H9 (cell line): ENCODE data around the gene CAB39. TPM values are rescaled to one million over a fixed set of nuclear protein-coding genes. Genes with fewer than 3 reads are reported as not detected.
A peak's percentile ranks its signal among the peaks of the same experiment; 100 is the strongest.

ENCODE experiments used
- DNase-seq: peaks from one replicate; pipeline ENCODE4 v3.0.0-alpha.2; 2017
- H2AFZ ChIP-seq: one replicate; pipeline ENCODE4 v1.6.1; 2013; ENCODE audit warnings: mild to moderate bottlenecking, low read length, control low read depth, moderate library complexity
- H2AK5ac ChIP-seq: 2 replicates; pipeline ENCODE4 v1.6.1; 2013; ENCODE audit warnings: low read length, control low read depth, mixed read lengths; ENCODE audit not compliant: insufficient read length
- H2BK120ac ChIP-seq: one replicate; pipeline ENCODE4 v1.6.1; 2013; ENCODE audit warnings: low read depth, mild to moderate bottlenecking, low read length, control low read depth, inconsistent platforms; ENCODE audit not compliant: poor library complexity, severe bottlenecking
- H2BK12ac ChIP-seq: 2 replicates; pipeline ENCODE4 v1.6.1; 2013; ENCODE audit warnings: low read length, control low read depth, mixed read lengths, low read depth; ENCODE audit not compliant: insufficient read length
- H2BK15ac ChIP-seq: 2 replicates; pipeline ENCODE4 v1.6.1; 2013; ENCODE audit warnings: low read depth, low read length, control low read depth
- H2BK20ac ChIP-seq: one replicate; pipeline ENCODE4 v1.6.1; 2013; ENCODE audit warnings: low read depth, mild to moderate bottlenecking, low read length, control low read depth, inconsistent platforms; ENCODE audit not compliant: poor library complexity, severe bottlenecking
- H2BK5ac ChIP-seq: 2 replicates; pipeline ENCODE4 v1.6.1; 2013; ENCODE audit warnings: low read length, control low read depth, mixed read lengths; ENCODE audit not compliant: insufficient read length
- H3K14ac ChIP-seq: 2 replicates; pipeline ENCODE4 v1.6.1; 2013; ENCODE audit warnings: low read length, control low read depth; ENCODE audit not compliant: insufficient read depth
- H3K18ac ChIP-seq: 2 replicates; pipeline ENCODE4 v1.6.1; 2013; ENCODE audit warnings: low read depth, mild to moderate bottlenecking, mixed read lengths, low read length, control low read depth; ENCODE audit not compliant: insufficient read length
- H3K23ac ChIP-seq: 2 replicates; pipeline ENCODE4 v1.6.1; 2013; ENCODE audit warnings: low read length, control low read depth, mixed read lengths, low read depth; ENCODE audit not compliant: insufficient read length
- H3K23me2 ChIP-seq: 2 replicates; pipeline ENCODE4 v1.6.1; 2013; ENCODE audit warnings: low read depth, mild to moderate bottlenecking, mixed read lengths, low read length, control low read depth; ENCODE audit not compliant: insufficient read length, poor library complexity, severe bottlenecking
- H3K27ac ChIP-seq: 2 replicates; pipeline ENCODE4 v1.5.1; 2013; ENCODE audit warnings: low read length, control low read depth, mixed read lengths, low read depth; ENCODE audit not compliant: insufficient read length
- H3K27me3 ChIP-seq: 2 replicates; pipeline ENCODE4 v1.6.1; 2013; ENCODE audit warnings: low read length, control low read depth, inconsistent platforms; ENCODE audit not compliant: insufficient read depth
- H3K4ac ChIP-seq: 2 replicates; pipeline ENCODE4 v1.6.1; 2013; ENCODE audit warnings: low read depth, mild to moderate bottlenecking, control low read depth, inconsistent platforms, low read length, moderate library complexity
- H3K4me1 ChIP-seq: 2 replicates; pipeline ENCODE4 v1.6.1; 2013; ENCODE audit warnings: low read length, control low read depth, inconsistent platforms; ENCODE audit not compliant: insufficient read depth
- H3K4me2 ChIP-seq: 2 replicates; pipeline ENCODE4 v1.6.1; 2013; ENCODE audit warnings: low read length, control low read depth, mixed read lengths; ENCODE audit not compliant: insufficient read length, insufficient read depth
- H3K56ac ChIP-seq: 2 replicates; pipeline ENCODE4 v1.6.1; 2013; ENCODE audit warnings: low read depth, mild to moderate bottlenecking, mixed read lengths, low read length, control low read depth; ENCODE audit not compliant: insufficient read length
- H3K79me1 ChIP-seq: 2 replicates; pipeline ENCODE4 v1.6.1; 2013; ENCODE audit warnings: low read depth, mild to moderate bottlenecking, moderate library complexity, low read length, control low read depth, inconsistent platforms; ENCODE audit not compliant: insufficient read depth, poor library complexity, severe bottlenecking
- H3K79me2 ChIP-seq: 2 replicates; pipeline ENCODE4 v1.6.1; 2013; ENCODE audit warnings: low read length, control low read depth, inconsistent platforms; ENCODE audit not compliant: insufficient read depth
- H3K9ac ChIP-seq: 2 replicates; pipeline ENCODE4 v1.6.1; 2013; ENCODE audit warnings: low read length, control low read depth, mixed read lengths; ENCODE audit not compliant: insufficient read length; ENCODE audit errors: extremely low read depth
- H3K9me3 ChIP-seq: one replicate; pipeline ENCODE4 v1.6.1; 2013; ENCODE audit warnings: low read depth, low read length, inconsistent platforms; ENCODE audit not compliant: control insufficient read depth
- H3T11ph ChIP-seq: one replicate; pipeline ENCODE4 v1.6.1; 2013; ENCODE audit warnings: mild to moderate bottlenecking, low read length, control low read depth, inconsistent platforms
- H4K20me1 ChIP-seq: one replicate; pipeline ENCODE4 v1.6.1; 2013; ENCODE audit not compliant: control insufficient read depth, insufficient read length, insufficient read depth
- H4K5ac ChIP-seq: 2 replicates; pipeline ENCODE4 v1.6.1; 2013; ENCODE audit warnings: low read depth, mild to moderate bottlenecking, mixed read lengths, low read length, control low read depth; ENCODE audit not compliant: insufficient read length
- H4K8ac ChIP-seq: replicated peaks from 2 replicates; pipeline ENCODE4 v1.6.1; 2013; ENCODE audit warnings: low read length, control low read depth, mixed read lengths, low read depth; ENCODE audit not compliant: insufficient read length
- H4K91ac ChIP-seq: 2 replicates; pipeline ENCODE4 v1.6.1; 2013; ENCODE audit warnings: low read depth, mild to moderate bottlenecking, moderate library complexity, mixed read lengths, low read length, control low read depth; ENCODE audit not compliant: insufficient read length
- H3K27ac Mint-ChIP-seq, 3 experiments: 2 replicates in 2 of 3; 3 replicates in 1 of 3; pipeline ENCODE4 v1.8.0; 2020 to 2021; ENCODE audit warnings: mixed read lengths in 3 of 3, mild to moderate bottlenecking in 1 of 3, moderate library complexity in 1 of 3
- H3K27me3 Mint-ChIP-seq: 2 replicates; pipeline ENCODE4 v1.8.0; 2021; ENCODE audit warnings: low read depth, mild to moderate bottlenecking, moderate library complexity, mixed read lengths
- H3K36me3 Mint-ChIP-seq, 3 experiments: 2 replicates in 2 of 3; 3 replicates in 1 of 3; pipeline ENCODE4 v1.8.0; 2020 to 2021; ENCODE audit warnings: low read depth in 3 of 3, mixed read lengths in 3 of 3; ENCODE audit not compliant: insufficient read depth in 1 of 3
- H3K4me1 Mint-ChIP-seq, 2 experiments: 2 replicates each; pipeline ENCODE4 v1.8.0; 2020; ENCODE audit warnings: mixed read lengths in 2 of 2
- H3K4me3 Mint-ChIP-seq, 2 experiments: 2 replicates in 1 of 2; 3 replicates in 1 of 2; pipeline ENCODE4 v1.8.0; 2020 to 2021; ENCODE audit warnings: mild to moderate bottlenecking in 2 of 2, mixed read lengths in 2 of 2, moderate library complexity in 1 of 2
- H3K9me3 Mint-ChIP-seq, 2 experiments: 2 replicates in 1 of 2; 3 replicates in 1 of 2; pipeline ENCODE4 v1.8.0; 2020; ENCODE audit warnings: mild to moderate bottlenecking in 2 of 2, mixed read lengths in 2 of 2, moderate library complexity in 1 of 2
- CTCF ChIP-seq: fragments of 200-600 bp; sonication (generic); conservative IDR thresholded peaks from 3 replicates; pipeline ENCODE4 v1.8.0; 2021; ENCODE audit warnings: antibody characterized with exemption, mild to moderate bottlenecking
- WGBS: extraction: QIAGEN DNeasy Blood & Tissue Kit; methylation state at CpG from one replicate; pipeline ENCODE4 v1.1.7; 2013; ENCODE audit warnings: missing lambda C conversion rate, low lambda C conversion rate, mixed read lengths; ENCODE audit not compliant: insufficient read length; ENCODE audit errors: extremely low coverage; 5-methylcytosine and 5-hydroxymethylcytosine counted together
- total RNA-seq: library from RNA; stranded (reverse); gene quantifications from 2 replicates; pipeline ENCODE4 v1.2.1, GENCODE V29; 2021

The CAB39 gene
- total RNA-seq, 1 experiment from 2014 or later, result 42.7 TPM

DNA sequence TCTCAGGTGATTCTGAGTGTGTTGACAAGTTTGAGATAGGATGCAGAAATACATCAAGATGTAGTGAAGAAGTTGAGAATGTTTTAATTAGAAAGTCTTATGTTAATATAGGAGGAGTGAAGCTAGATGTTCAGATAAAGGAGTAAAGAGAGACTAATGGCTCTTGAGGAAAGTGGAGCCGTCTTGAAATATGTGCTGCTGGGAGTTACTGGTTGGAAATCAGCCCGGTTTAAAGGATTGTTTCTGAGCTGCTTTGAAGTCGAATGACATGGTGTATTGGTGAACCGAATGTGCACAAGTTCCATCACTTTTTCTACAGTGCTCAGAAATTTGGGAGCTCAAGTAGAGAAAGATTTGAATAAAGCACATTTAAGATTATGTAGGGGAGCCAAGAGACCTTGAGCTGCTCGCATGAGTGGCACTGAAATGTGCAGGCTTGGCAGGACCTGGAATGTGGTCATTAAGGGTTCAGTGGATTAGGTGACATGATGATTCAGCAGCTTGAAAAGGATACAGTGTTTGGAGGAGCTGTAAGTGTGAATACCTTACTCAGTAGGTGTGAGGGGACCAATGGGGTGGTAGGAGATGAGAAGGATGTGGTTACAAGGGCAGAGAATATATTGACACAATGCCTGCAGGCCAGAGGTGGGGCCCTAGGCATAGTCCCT, 68.6 kb downstream of the CAB39 start:
- no peak for TF ChIP-seq CTCF
- no peak for DNase-seq
- Histone ChIP-seq H3K9ac (no peak overlapping the region), H3K4me1 (no peaks in the 10 kb centered on the region), H2BK120ac (no peak overlapping the region), H3K9me3 (no peaks in the 10 kb centered on the region), H4K8ac (no peak overlapping the region), H3K27me3 (no peaks in the 10 kb centered on the region), H3K27ac (no peak overlapping the region), H2BK20ac (no peak overlapping the region), H3K23ac (no peak overlapping the region), H2AK5ac (no peak overlapping the region), H2BK12ac (no peak overlapping the region), H3K14ac (no peak overlapping the region), H4K91ac (no peak overlapping the region), H3K56ac (no peak overlapping the region), H2BK5ac (no peak overlapping the region), H2BK15ac (no peak overlapping the region), H4K20me1 (no peaks in the 10 kb centered on the region), H3T11ph (no peak overlapping the region), H2AFZ (no peak overlapping the region), H3K79me1 (no peaks in the 10 kb centered on the region), H4K5ac (no peak overlapping the region), H3K4me2 (no peak overlapping the region), H3K23me2 (no peaks in the 10 kb centered on the region), H3K79me2 (peaks cover 3% of the 10 kb centered on the region; the same call in 1 of the 2 replicates), H3K18ac (no peak overlapping the region), H3K4ac (no peak overlapping the region)
- Mint-ChIP-seq H3K27ac (peak overlapping the region in 2 of 3 experiments; percentile 19 to 67; a peak in 2 of 7 replicates), H3K4me1 (peaks cover 26% of the 10 kb centered on the region in 2 experiments), H3K27me3 (no peaks in the 10 kb centered on the region), H3K9me3 (peaks cover 7 to 16% of the 10 kb centered on the region in 2 experiments; a peak in 4 of 5 replicates), H3K36me3 (peaks cover 18 to 37% (median 34%) of the 10 kb centered on the region in 3 experiments), H3K4me3 (no peak overlapping the region)
- no CpG with 5 or more reads among the region's 5 CpGs for WGBS
